ENCODE results near the gene PPP2R2B.

Gene PPP2R2B

GRCh38 chr5:146683861-146684260 lies 194.7 kb downstream of the PPP2R2B start:
- in situ Hi-C loops (cut with HindIII; ENCODE audit: low pct_unique_long_range_greater_than_20kb, low sequenced_read_pairs), result no loop called here
- no peak for DNase-seq (ENCODE audit: low read depth in 1 of 2, low spot score in 1 of 2)
- TF ChIP-seq JUND (IDR thresholded peaks at IDR 0.05; ENCODE audit: low read depth), result no peak

DNA sequence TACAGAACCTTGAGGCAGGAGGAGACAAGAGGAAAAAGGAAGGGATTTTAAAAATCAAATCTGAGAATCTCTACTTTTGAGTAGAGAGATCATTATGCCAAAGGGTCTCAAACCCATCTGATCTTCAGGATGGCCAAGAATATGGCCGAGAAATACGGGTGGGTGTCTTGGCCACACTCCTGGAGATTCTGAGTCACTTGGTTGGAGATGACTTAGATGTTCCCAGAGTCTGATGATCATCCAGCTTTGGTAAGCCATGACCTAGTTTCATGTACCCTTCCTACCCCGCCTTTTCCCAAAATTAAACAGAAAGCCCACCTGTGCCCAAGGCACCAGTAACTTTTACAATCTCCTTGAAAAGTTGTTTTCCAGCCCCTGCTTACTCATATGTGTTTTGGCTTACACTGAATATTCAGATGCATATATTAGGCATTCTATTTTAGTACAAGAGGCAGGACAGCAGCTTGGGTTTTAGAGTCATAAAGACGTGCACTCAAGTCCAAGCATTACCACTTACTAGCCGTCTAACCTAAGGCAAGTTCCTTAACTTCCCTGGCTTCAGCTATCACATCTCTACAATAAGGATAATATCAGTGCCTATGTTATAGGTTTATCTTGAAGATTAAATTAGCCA lies 195.5 kb downstream of the PPP2R2B start:
- no peak for TF ChIP-seq JUND (IDR thresholded peaks at IDR 0.05; ENCODE audit: low read depth)
- DNase-seq (ENCODE audit: low read depth in 1 of 2, low spot score in 1 of 2), result no peak
- in situ Hi-C loops (cut with HindIII; ENCODE audit: low pct_unique_long_range_greater_than_20kb, low sequenced_read_pairs), result no loop called here

- no peak for TF ChIP-seq JUND (IDR thresholded peaks at IDR 0.05; ENCODE audit: low read depth)
- in situ Hi-C loops (cut with HindIII; ENCODE audit: low pct_unique_long_range_greater_than_20kb, low sequenced_read_pairs), result no loop called here
- DNase-seq (ENCODE audit: low read depth in 1 of 2, low spot score in 1 of 2), result no peak
Measured at GRCh38 chr5:146681585-146682105, 196.9 kb downstream of the PPP2R2B start.

GRCh38 chr5:146680846-146681584 lies 197.5 kb downstream of the PPP2R2B start:
- in situ Hi-C loops (cut with HindIII; ENCODE audit: low pct_unique_long_range_greater_than_20kb, low sequenced_read_pairs), result no loop called here
- no peak for TF ChIP-seq JUND (IDR thresholded peaks at IDR 0.05; ENCODE audit: low read depth)
- DNase-seq (ENCODE audit: low read depth in 1 of 2, low spot score in 1 of 2), result peak in 1 of 2 experiments; percentile 19

DNA sequence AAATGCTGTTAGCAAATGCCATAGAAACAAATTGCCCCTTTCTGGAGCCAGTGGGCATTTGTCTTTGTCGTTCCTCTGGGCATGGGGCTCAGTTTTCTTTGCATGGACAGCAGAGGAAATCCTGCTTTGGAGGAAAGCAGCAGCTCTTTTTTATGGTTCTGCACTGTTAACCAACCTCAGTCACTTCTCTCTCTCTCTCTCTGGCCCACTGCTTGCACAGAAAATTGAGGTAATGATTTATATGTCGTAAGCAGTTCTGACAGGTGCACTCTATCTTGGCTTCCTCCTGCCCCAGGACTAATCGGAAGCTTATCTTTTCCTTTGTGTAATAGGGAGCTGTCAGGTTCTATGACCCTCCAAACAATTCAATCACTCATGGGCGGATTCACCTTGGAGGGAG lies 202.9 kb downstream of the PPP2R2B start:
- in situ Hi-C loops (cut with HindIII; ENCODE audit: low pct_unique_long_range_greater_than_20kb, low sequenced_read_pairs), result no loop called here
- TF ChIP-seq JUND (IDR thresholded peaks at IDR 0.05; ENCODE audit: low read depth), result no peak
- DNase-seq (ENCODE audit: low read depth in 1 of 2, low spot score in 1 of 2), result no peak

DNA sequence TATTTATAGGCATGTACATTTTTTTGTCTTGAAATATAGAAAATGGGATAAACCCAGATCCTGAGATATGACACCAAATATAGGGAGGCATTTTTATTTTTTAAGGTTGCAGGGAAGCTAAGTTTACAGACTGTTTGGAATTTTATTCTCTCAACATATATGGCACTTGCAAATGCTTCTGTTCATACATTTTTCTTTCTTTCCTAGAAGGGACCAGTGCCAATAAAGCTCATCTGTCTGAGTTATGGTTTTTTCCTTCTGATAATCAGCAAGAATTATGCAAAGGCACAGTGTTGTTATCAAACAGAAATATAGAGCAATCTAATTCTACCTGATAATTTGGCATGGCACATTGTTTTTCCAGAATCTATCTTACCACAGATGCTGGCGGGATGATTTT lies 205.7 kb downstream of the PPP2R2B start:
- no peak for DNase-seq (ENCODE audit: low read depth in 1 of 2, low spot score in 1 of 2)
- in situ Hi-C loops (cut with HindIII; ENCODE audit: low pct_unique_long_range_greater_than_20kb, low sequenced_read_pairs), result no loop called here

GRCh38 chr5:146671561-146672295 lies 206.8 kb downstream of the PPP2R2B start:
- no peak for DNase-seq (ENCODE audit: low read depth in 1 of 2, low spot score in 1 of 2)
- TF ChIP-seq JUND (IDR thresholded peaks at IDR 0.05; ENCODE audit: low read depth), result no peak
- in situ Hi-C loops (cut with HindIII; ENCODE audit: low pct_unique_long_range_greater_than_20kb, low sequenced_read_pairs), result no loop called here

More for the DNA sequence above, 205.7 kb downstream of the PPP2R2B start:
- no peak for TF ChIP-seq JUND (IDR thresholded peaks at IDR 0.05; ENCODE audit: low read depth)

GRCh38 chr5:146669656-146670055 lies 208.9 kb downstream of the PPP2R2B start:
- no peak for DNase-seq (ENCODE audit: low read depth in 1 of 2, low spot score in 1 of 2)
- no peak for TF ChIP-seq JUND (IDR thresholded peaks at IDR 0.05; ENCODE audit: low read depth)
- in situ Hi-C loops (cut with HindIII; ENCODE audit: low pct_unique_long_range_greater_than_20kb, low sequenced_read_pairs), result no loop called here

- in situ Hi-C loops (cut with HindIII; ENCODE audit: low pct_unique_long_range_greater_than_20kb, low sequenced_read_pairs), result no loop called here
- no peak for DNase-seq (ENCODE audit: low read depth in 1 of 2, low spot score in 1 of 2)
- TF ChIP-seq JUND (IDR thresholded peaks at IDR 0.05; ENCODE audit: low read depth), result no peak
Measured at GRCh38 chr5:146667633-146668272, 210.8 kb downstream of the PPP2R2B start.

- no peak for TF ChIP-seq JUND (IDR thresholded peaks at IDR 0.05; ENCODE audit: low read depth)
- in situ Hi-C loops (cut with HindIII; ENCODE audit: low pct_unique_long_range_greater_than_20kb, low sequenced_read_pairs), result no loop called here
- DNase-seq (ENCODE audit: low read depth in 1 of 2, low spot score in 1 of 2), result no peak
Measured at GRCh38 chr5:146662229-146662628, 216.3 kb downstream of the PPP2R2B start.

DNA sequence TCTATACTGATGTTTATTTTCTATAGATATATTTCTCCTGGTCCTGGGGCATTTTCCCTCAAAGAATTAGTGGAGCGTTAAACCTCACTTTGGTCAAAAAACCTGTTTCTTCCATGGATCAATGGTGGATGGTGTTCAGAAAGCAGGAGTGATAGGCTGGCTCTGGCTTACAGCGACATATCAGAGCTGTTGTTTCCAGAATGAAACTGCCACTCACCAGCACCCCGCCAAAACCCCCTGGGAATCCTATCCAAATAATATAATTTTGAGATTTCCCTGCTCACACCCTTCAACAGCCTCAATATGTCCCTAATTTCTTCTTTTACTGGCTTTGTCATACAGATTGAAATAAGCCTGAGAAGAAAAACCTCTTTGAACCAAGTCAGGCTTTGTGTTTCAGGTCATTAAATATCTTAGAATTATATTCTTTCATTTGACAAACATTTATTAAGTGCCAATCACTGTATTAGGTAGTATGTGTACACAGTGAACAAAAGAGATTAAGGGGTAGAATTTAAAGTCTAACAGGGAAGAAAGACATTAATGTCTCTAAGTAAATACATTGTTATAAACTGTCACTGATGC lies 218.1 kb downstream of the PPP2R2B start:
- in situ Hi-C loops (cut with HindIII; ENCODE audit: low pct_unique_long_range_greater_than_20kb, low sequenced_read_pairs), result no loop called here
- no peak for TF ChIP-seq JUND (IDR thresholded peaks at IDR 0.05; ENCODE audit: low read depth)
- no peak for DNase-seq (ENCODE audit: low read depth in 1 of 2, low spot score in 1 of 2)

DNA sequence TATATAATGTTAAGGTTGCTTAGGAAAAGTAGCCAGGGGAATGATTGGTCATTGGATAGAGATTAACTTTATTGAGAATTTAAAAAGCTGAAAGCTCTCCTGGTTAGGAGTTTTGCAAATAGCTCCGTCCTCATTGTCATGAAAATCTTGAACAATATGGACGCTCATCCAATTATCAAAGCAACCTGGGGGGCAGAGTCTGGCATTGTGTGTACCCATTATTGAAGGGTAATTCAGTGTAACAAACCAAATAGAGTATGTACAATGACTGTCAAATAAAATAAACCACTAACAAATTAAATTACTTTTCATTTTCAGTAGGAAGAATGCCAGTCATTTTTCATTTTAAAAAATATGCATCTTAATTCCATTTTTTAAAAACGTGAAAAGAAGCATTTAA lies 218.6 kb downstream of the PPP2R2B start:
- TF ChIP-seq JUND (IDR thresholded peaks at IDR 0.05; ENCODE audit: low read depth), result no peak
- DNase-seq (ENCODE audit: low read depth in 1 of 2, low spot score in 1 of 2), result no peak
- in situ Hi-C loops (cut with HindIII; ENCODE audit: low pct_unique_long_range_greater_than_20kb, low sequenced_read_pairs), result no loop called here
